CD8-positive, alpha-beta memory T cell (primary cell): ENCODE data around the gene PDZD2. TPM values are rescaled to one million over a fixed set of nuclear protein-coding genes. Genes with fewer than 3 reads are reported as not detected.

ENCODE experiments used
- CTCF ChIA-PET: fragments of 350-600 bp; sonication (Branson Sonifier 250); formaldehyde crosslinking; loops from one replicate; lab custom pipeline; 2021; ENCODE audit warnings: antibody characterized with exemption; lab: Charles Lee
- POLR2A ChIA-PET: fragments of 350-600 bp; sonication (Branson Sonifier 250); formaldehyde crosslinking; loops from one replicate; lab custom pipeline; 2021; ENCODE audit warnings: antibody characterized with exemption; lab: Charles Lee
- DNase-seq, 5 donors: peaks; one replicate each; pipeline versions ENCODE4 v3.0.0 to v3.0.0-alpha.2; 2020 to 2022; ENCODE audit warnings: mixed read lengths in 1 of 5
- H3K27ac ChIP-seq: one replicate; pipeline ENCODE4 v1.7.0; 2013; ENCODE audit warnings: low read depth, mild to moderate bottlenecking, low read length, moderate library complexity
- H3K27me3 ChIP-seq: 2 replicates; pipeline ENCODE4 v1.7.0; 2013; ENCODE audit warnings: low read length, mild to moderate bottlenecking; ENCODE audit not compliant: insufficient read depth, poor library complexity, severe bottlenecking
- H3K36me3 ChIP-seq: 2 replicates; pipeline ENCODE4 v1.7.0; 2013; ENCODE audit warnings: mild to moderate bottlenecking, low read length, moderate library complexity; ENCODE audit not compliant: insufficient read depth
- H3K4me1 ChIP-seq: 2 replicates; pipeline ENCODE4 v1.7.0; 2013; ENCODE audit warnings: mild to moderate bottlenecking, low read length, moderate library complexity; ENCODE audit not compliant: insufficient read depth
- H3K4me3 ChIP-seq: 2 replicates; pipeline ENCODE4 v1.7.0; 2013; ENCODE audit warnings: mild to moderate bottlenecking, low read length
- H3K9me3 ChIP-seq: 2 replicates; pipeline ENCODE4 v1.7.0; 2013; ENCODE audit warnings: mild to moderate bottlenecking, low read length
- H3K27ac Mint-ChIP-seq, 8 donors: one replicate each; pipeline ENCODE4 v1.8.0; 2020 to 2021; ENCODE audit warnings: mixed read lengths in 8 of 8, mild to moderate bottlenecking in 6 of 8, inconsistent platforms in 3 of 8, moderate library complexity in 3 of 8
- H3K27me3 Mint-ChIP-seq, 2 donors: one replicate each; pipeline ENCODE4 v1.8.0; 2020 to 2021; ENCODE audit warnings: mixed read lengths in 2 of 2, mild to moderate bottlenecking in 1 of 2, moderate library complexity in 1 of 2
- H3K36me3 Mint-ChIP-seq, 3 donors: one replicate each; pipeline ENCODE4 v1.8.0; 2020 to 2021; ENCODE audit warnings: mixed read lengths in 3 of 3, inconsistent platforms in 1 of 3, mild to moderate bottlenecking in 1 of 3
- H3K4me1 Mint-ChIP-seq, 3 donors: one replicate each; pipeline ENCODE4 v1.8.0; 2020 to 2021; ENCODE audit warnings: mixed read lengths in 3 of 3, inconsistent platforms in 1 of 3, mild to moderate bottlenecking in 1 of 3
- H3K4me3 Mint-ChIP-seq, 7 donors: one replicate each; pipeline ENCODE4 v1.8.0; 2020 to 2021; ENCODE audit warnings: mixed read lengths in 7 of 7, mild to moderate bottlenecking in 6 of 7, moderate library complexity in 4 of 7, inconsistent platforms in 2 of 7
- H3K9me3 Mint-ChIP-seq, 5 donors: one replicate each; pipeline ENCODE4 v1.8.0; 2020 to 2022; ENCODE audit warnings: mixed read lengths in 5 of 5, mild to moderate bottlenecking in 3 of 5, moderate library complexity in 2 of 5, inconsistent platforms in 1 of 5
- polyA plus RNA-seq: library from polyadenylated mRNA; unstranded; fragments of 300-500 nt; fragmentation: Illumina TruSeq; gene quantifications from one replicate; pipeline ENCODE4 v1.2.3, GENCODE V29; 2021
- total RNA-seq, 2 experiments: library from RNA; stranded (reverse); gene quantifications; one replicate each; pipeline ENCODE4 v1.2.3, GENCODE V29; 2021

PDZD2 gene
- total and polyA plus RNA-seq, 3 experiments from 2014 or later = 0.15 to 0.40 (median 0.27) TPM

GRCh38 chr5:31702712-31703111 lies 63.8 kb downstream of the PDZD2 start:
- Histone ChIP-seq H3K4me3 (no peak overlapping the region), H3K9me3 (no peaks in the 10 kb centered on the region), H3K4me1 (no peaks in the 10 kb centered on the region), H3K27ac (no peak overlapping the region), H3K27me3 (no peaks in the 10 kb centered on the region), H3K36me3 (no peaks in the 10 kb centered on the region)
- Mint-ChIP-seq H3K36me3 (no peaks in the 10 kb centered on the region), H3K4me3 (no peak overlapping the region), H3K9me3 (no peaks in the 10 kb centered on the region), H3K27me3 (peaks cover 2 to 14% of the 10 kb centered on the region in 2 donors), H3K4me1 (no peaks in the 10 kb centered on the region), H3K27ac (no peak overlapping the region)
- DNase-seq = no peak
- ChIA-PET CTCF (no interaction called here), POLR2A (no interaction called here)

- no peaks in the 10 kb centered on the region for H3K36me3 ChIP-seq
Observed at GRCh38 chr5:31703757-31704156, 64.8 kb downstream of the PDZD2 start.

GRCh38 chr5:31706186-31706585 lies 67.3 kb downstream of the PDZD2 start:
- no peaks in the 10 kb centered on the region for H3K36me3 ChIP-seq
- Mint-ChIP-seq H3K4me1 (no peaks in the 10 kb centered on the region), H3K27ac (no peak overlapping the region), H3K27me3 (peaks cover 2 to 10% of the 10 kb centered on the region in 2 donors), H3K9me3 (no peaks in the 10 kb centered on the region), H3K4me3 (no peak overlapping the region), H3K36me3 (no peaks in the 10 kb centered on the region)
- H3K27ac ChIP-seq = no peak overlapping the region
- POLR2A ChIA-PET = no interaction called here
- H3K4me3 ChIP-seq = no peak overlapping the region
- H3K4me1 ChIP-seq = no peaks in the 10 kb centered on the region
- no peak for DNase-seq
- H3K9me3 ChIP-seq = no peaks in the 10 kb centered on the region
- CTCF ChIA-PET = no interaction called here
- H3K27me3 ChIP-seq = no peaks in the 10 kb centered on the region

More at GRCh38 chr5:31703757-31704156, 64.8 kb downstream of the PDZD2 start:
- H3K36me3 Mint-ChIP-seq = no peaks in the 10 kb centered on the region
- peak overlapping the region in 1 of 8 donors; percentile 89 for H3K27ac Mint-ChIP-seq
- DNase-seq = no peak
- Histone ChIP-seq H3K27ac (no peak overlapping the region), H3K4me3 (no peak overlapping the region), H3K27me3 (no peaks in the 10 kb centered on the region), H3K4me1 (no peaks in the 10 kb centered on the region), H3K9me3 (no peaks in the 10 kb centered on the region)
- ChIA-PET CTCF (no interaction called here), POLR2A (no interaction called here)
- no peaks in the 10 kb centered on the region for H3K9me3 Mint-ChIP-seq
- no peak overlapping the region for H3K4me3 Mint-ChIP-seq
- H3K27me3 Mint-ChIP-seq = peaks cover 2 to 14% of the 10 kb centered on the region in 2 donors
- H3K4me1 Mint-ChIP-seq = no peaks in the 10 kb centered on the region

GRCh38 chr5:31707329-31707728 lies 68.4 kb downstream of the PDZD2 start:
- Mint-ChIP-seq H3K9me3 (no peaks in the 10 kb centered on the region), H3K4me3 (no peak overlapping the region), H3K27me3 (peaks cover 2 to 10% of the 10 kb centered on the region in 2 donors), H3K27ac (no peak overlapping the region), H3K4me1 (no peaks in the 10 kb centered on the region), H3K36me3 (no peaks in the 10 kb centered on the region)
- ChIA-PET CTCF (no interaction called here), POLR2A (no interaction called here)
- no peaks in the 10 kb centered on the region for H3K27me3 ChIP-seq
- no peak overlapping the region for H3K27ac ChIP-seq
- H3K36me3 ChIP-seq = no peaks in the 10 kb centered on the region
- no peaks in the 10 kb centered on the region for H3K9me3 ChIP-seq
- no peaks in the 10 kb centered on the region for H3K4me1 ChIP-seq
- DNase-seq = no peak
- H3K4me3 ChIP-seq = no peak overlapping the region

- Mint-ChIP-seq H3K4me3 (no peak overlapping the region), H3K9me3 (no peaks in the 10 kb centered on the region), H3K27ac (no peak overlapping the region), H3K27me3 (peaks cover 3 to 6% of the 10 kb centered on the region in 2 donors), H3K36me3 (no peaks in the 10 kb centered on the region), H3K4me1 (no peaks in the 10 kb centered on the region)
- ChIA-PET CTCF (no interaction called here), POLR2A (no interaction called here)
- Histone ChIP-seq H3K36me3 (no peaks in the 10 kb centered on the region), H3K4me3 (no peak overlapping the region), H3K27me3 (no peaks in the 10 kb centered on the region), H3K27ac (no peak overlapping the region), H3K4me1 (no peaks in the 10 kb centered on the region), H3K9me3 (no peaks in the 10 kb centered on the region)
- no peak for DNase-seq
Observed at GRCh38 chr5:31708089-31708488, 69.2 kb downstream of the PDZD2 start.

GRCh38 chr5:31711363-31711762 lies 72.4 kb downstream of the PDZD2 start:
- no peak overlapping the region for H3K4me3 ChIP-seq
- no peaks in the 10 kb centered on the region for H3K36me3 Mint-ChIP-seq
- no peak overlapping the region for H3K4me3 Mint-ChIP-seq
- no peaks in the 10 kb centered on the region for H3K4me1 ChIP-seq
- no peaks in the 10 kb centered on the region for H3K36me3 ChIP-seq
- H3K4me1 Mint-ChIP-seq = no peaks in the 10 kb centered on the region
- H3K27ac Mint-ChIP-seq = no peak overlapping the region
- H3K27me3 Mint-ChIP-seq = peaks cover 0 to 1% of the 10 kb centered on the region in 2 donors
- ChIA-PET POLR2A (no interaction called here), CTCF (no interaction called here)
- H3K9me3 Mint-ChIP-seq = no peaks in the 10 kb centered on the region
- no peak overlapping the region for H3K27ac ChIP-seq
- H3K9me3 ChIP-seq = no peaks in the 10 kb centered on the region
- no peaks in the 10 kb centered on the region for H3K27me3 ChIP-seq
- DNase-seq = no peak

GRCh38 chr5:31711935-31712592 lies 73.1 kb downstream of the PDZD2 start:
- no peak for DNase-seq

GRCh38 chr5:31717561-31717960 lies 78.6 kb downstream of the PDZD2 start:
- H3K4me3 ChIP-seq = no peak overlapping the region
- no peaks in the 10 kb centered on the region for H3K9me3 ChIP-seq
- no peak overlapping the region for H3K4me3 Mint-ChIP-seq
- H3K4me1 Mint-ChIP-seq = no peaks in the 10 kb centered on the region
- no peak overlapping the region for H3K27ac ChIP-seq
- no peaks in the 10 kb centered on the region for H3K27me3 ChIP-seq
- no peak for DNase-seq
- H3K36me3 Mint-ChIP-seq = no peaks in the 10 kb centered on the region
- H3K27ac Mint-ChIP-seq = no peak overlapping the region
- ChIA-PET CTCF (no interaction called here), POLR2A (interaction anchor here (0.6 kb wide), 1 partner anchor 38 kb away, joined by 7 read pairs; no protein-coding TSS in a partner anchor)
- peaks cover 0 to 3% of the 10 kb centered on the region in 2 donors for H3K27me3 Mint-ChIP-seq
- H3K9me3 Mint-ChIP-seq = no peaks in the 10 kb centered on the region
- H3K4me1 ChIP-seq = no peaks in the 10 kb centered on the region
- H3K36me3 ChIP-seq = no peaks in the 10 kb centered on the region

More at GRCh38 chr5:31711935-31712592, 73.1 kb downstream of the PDZD2 start:
- H3K27ac ChIP-seq = no peak overlapping the region
- no peak overlapping the region for H3K27ac Mint-ChIP-seq
- H3K36me3 ChIP-seq = no peaks in the 10 kb centered on the region
- POLR2A ChIA-PET = no interaction called here
- H3K27me3 ChIP-seq = no peaks in the 10 kb centered on the region
- no peaks in the 10 kb centered on the region for H3K4me1 Mint-ChIP-seq
- CTCF ChIA-PET = no interaction called here
- H3K4me1 ChIP-seq = no peaks in the 10 kb centered on the region
- H3K9me3 ChIP-seq = no peaks in the 10 kb centered on the region
- H3K4me3 ChIP-seq = no peak overlapping the region
- peaks cover 0 to 1% of the 10 kb centered on the region in 2 donors for H3K27me3 Mint-ChIP-seq
- H3K9me3 Mint-ChIP-seq = no peaks in the 10 kb centered on the region
- H3K36me3 Mint-ChIP-seq = no peaks in the 10 kb centered on the region
- no peak overlapping the region for H3K4me3 Mint-ChIP-seq
